GM23338 (cell line): ENCODE measurements around the gene TBC1D9B.

Experiments
- CREB1 ChIP-seq: fragments of 250-450 bp; sonication (Bioruptor Pico); IDR thresholded peaks from 2 replicates; pipeline ENCODE4 v1.5.0; 2020; ENCODE audit warnings: low read depth, mild to moderate bottlenecking, moderate library complexity
- CTCF ChIP-seq, 2 experiments: fragments of 200-600 bp in 1 of 2; sonication (generic) in 1 of 2; conservative IDR thresholded peaks; 2 replicates each; pipeline versions ENCODE4 v1.5.1 to v1.6.1; 2016 to 2017; ENCODE audit warnings: antibody characterized with exemption in 2 of 2, low read depth in 2 of 2, mild to moderate bottlenecking in 2 of 2, moderate library complexity in 1 of 2
- ETS1 ChIP-seq: IDR thresholded peaks from 2 replicates; pipeline ENCODE4 v1.6.1; 2016; ENCODE audit warnings: antibody characterized with exemption
- EZH2 ChIP-seq: fragments of 200-600 bp; sonication (generic); IDR thresholded peaks from one replicate; pipeline ENCODE4 v1.8.0; 2017; ENCODE audit warnings: antibody characterized with exemption, mild to moderate bottlenecking, low read depth; ENCODE audit not compliant: unreplicated experiment
- EZH2phosphoT487 ChIP-seq: fragments of 200-600 bp; sonication (generic); IDR thresholded peaks from one replicate; pipeline ENCODE4 v1.8.1; 2018; ENCODE audit warnings: antibody characterized with exemption; ENCODE audit not compliant: unreplicated experiment
- JUNB ChIP-seq: IDR thresholded peaks from one replicate; pipeline ENCODE4 v1.6.1; 2016; ENCODE audit warnings: antibody characterized with exemption; ENCODE audit not compliant: unreplicated experiment
- NANOG ChIP-seq: IDR thresholded peaks from 2 replicates; pipeline ENCODE4 v1.6.1; 2016; ENCODE audit warnings: antibody characterized with exemption, borderline replicate concordance
- POLR2AphosphoS5 ChIP-seq: IDR thresholded peaks from 2 replicates; pipeline ENCODE4 v1.6.1; 2016; ENCODE audit warnings: antibody characterized with exemption, low read depth
- REST ChIP-seq: IDR thresholded peaks from one replicate; pipeline ENCODE4 v1.6.1; 2018; ENCODE audit warnings: antibody characterized with exemption; ENCODE audit not compliant: unreplicated experiment
- ZNF114 ChIP-seq: fragments of 250-450 bp; sonication (Bioruptor Pico); IDR thresholded peaks from 2 replicates; pipeline ENCODE4 v1.5.0; 2020; ENCODE audit warnings: mild to moderate bottlenecking, moderate library complexity

GRCh38 chr5:179874136-179874535 is 33.6 kb downstream of the TBC1D9B start:
- TF ChIP-seq CTCF (conservative IDR thresholded peaks at IDR 0.05; ENCODE audit: low read depth in 2 of 2) (no peak), POLR2AphosphoS5 (no peak), EZH2 (no peak), REST (no peak), ETS1 (no peak), JUNB (no peak), CREB1 (CRISPR knock-in tag) (no peak), EZH2phosphoT487 (no peak), NANOG (no peak), ZNF114 (CRISPR knock-in tag) (no peak)
